HL-60 (cell line): ENCODE data around the gene SMURF1.

Source experiments
- DNase-seq, 2 experiments: peaks; one replicate each; pipeline ENCODE4 v3.0.0-alpha.2; 2010 to 2020; ENCODE audit warnings: low read depth in 1 of 2, low spot score in 1 of 2
- H3K27ac ChIP-seq: fragments of 250-450 bp; sonication (Bioruptor Pico); replicated peaks from 2 replicates; pipeline ENCODE4 v1.5.1; 2020; ENCODE audit warnings: mild to moderate bottlenecking, moderate library complexity
- H3K27me3 ChIP-seq: fragments of 250-450 bp; sonication (Bioruptor Pico); 2 replicates; pipeline ENCODE4 v1.5.1; 2021; ENCODE audit warnings: mild to moderate bottlenecking, moderate library complexity; ENCODE audit not compliant: insufficient read depth, poor library complexity, severe bottlenecking
- H3K4me3 ChIP-seq: replicated peaks from 2 replicates; pipeline ENCODE4 v1.5.1; 2011; ENCODE audit warnings: mild to moderate bottlenecking, control low read depth, low read length; ENCODE audit not compliant: insufficient read depth
- CTCF ChIP-seq: IDR thresholded peaks from one replicate; pipeline ENCODE4 v1.5.1; 2011; ENCODE audit warnings: low read length, control low read depth, inconsistent platforms; ENCODE audit not compliant: insufficient read depth
- GABPA ChIP-seq: IDR thresholded peaks from 2 replicates; pipeline ENCODE4 v1.6.1; 2012; ENCODE audit warnings: low read depth
- POLR2AphosphoS5 ChIP-seq: IDR thresholded peaks from 2 replicates; pipeline ENCODE4 v1.6.1; 2012; ENCODE audit warnings: low read depth
- REST ChIP-seq: IDR thresholded peaks from 2 replicates; pipeline ENCODE4 v1.6.1; 2012; ENCODE audit warnings: low read depth; ENCODE audit not compliant: insufficient replicate concordance
- SPI1 ChIP-seq: IDR thresholded peaks from 2 replicates; pipeline ENCODE4 v1.6.1; 2012; ENCODE audit warnings: low read depth, mild to moderate bottlenecking, borderline replicate concordance

The SMURF1 gene

GRCh38 chr7:99008921-99009530 is 134.9 kb downstream of the SMURF1 start:
- no peak for TF ChIP-seq REST
- no peak for TF ChIP-seq CTCF
- no peak for TF ChIP-seq POLR2AphosphoS5
- no peak for TF ChIP-seq SPI1
- no peak for TF ChIP-seq GABPA
- Histone ChIP-seq H3K4me3 (no peak overlapping the region), H3K27ac (no peak overlapping the region), H3K27me3 (no peaks in the 10 kb centered on the region)
- no peak for DNase-seq

GRCh38 chr7:99008181-99008631 is 135.7 kb downstream of the SMURF1 start:
- no peak overlapping the region for H3K27ac ChIP-seq
- no peak for DNase-seq
- no peak overlapping the region for H3K4me3 ChIP-seq
- H3K27me3 ChIP-seq = no peaks in the 10 kb centered on the region
- TF ChIP-seq REST (no peak), SPI1 (no peak), CTCF (no peak), GABPA (no peak), POLR2AphosphoS5 (no peak)

- Histone ChIP-seq H3K27me3 (no peaks in the 10 kb centered on the region), H3K4me3 (no peak overlapping the region), H3K27ac (no peak overlapping the region)
- DNase-seq = no peak
- TF ChIP-seq GABPA (no peak), REST (no peak), SPI1 (no peak), CTCF (no peak), POLR2AphosphoS5 (no peak)
These were observed 137.0 kb downstream of the SMURF1 start for GRCh38 chr7:99006739-99007424.
